NCI-H526 (cell line): ENCODE data around the gene GATM.
"Not testable (repeated sequence)": the region's sequence is repeated elsewhere in the genome, so short reads cannot be mapped to it uniquely, and the experiment has no call there.

Experiments used
- DNase-seq, 2 experiments: peaks; one replicate each; lab custom pipeline; 2025; lab: John Stamatoyannopoulos, UW

Gene GATM

GRCh38 chr15:45349623-45350022 is 28.7 kb downstream of the GATM start:
- no peak for DNase-seq

- no peak for DNase-seq
Observed at GRCh38 chr15:45347989-45348388, 30.4 kb downstream of the GATM start.

- DNase-seq, result no peak
Observed at GRCh38 chr15:45347033-45347432, 31.3 kb downstream of the GATM start.

GRCh38 chr15:45346381-45346780 is 32.0 kb downstream of the GATM start:
- DNase-seq, result no peak

- DNase-seq, result no peak
Observed at GRCh38 chr15:45343258-45343860, 35.0 kb downstream of the GATM start.

- DNase-seq, result no peak
Observed at GRCh38 chr15:45341790-45342189, 36.6 kb downstream of the GATM start.

- no peak for DNase-seq
Observed at GRCh38 chr15:45340429-45340828, 37.9 kb downstream of the GATM start.

- DNase-seq, result no peak
Observed at GRCh38 chr15:45338417-45338816, 39.9 kb downstream of the GATM start.

GRCh38 chr15:45337224-45337623 is 41.1 kb downstream of the GATM start:
- no peak for DNase-seq

GRCh38 chr15:45333550-45333949 is 44.8 kb downstream of the GATM start:
- peak; percentile 40 to 65 for DNase-seq

- no peak for DNase-seq
Observed at GRCh38 chr15:45332694-45333093, 45.6 kb downstream of the GATM start.

GRCh38 chr15:45331972-45332371 is 46.4 kb downstream of the GATM start:
- no peak for DNase-seq

GRCh38 chr15:45328663-45329062 is 49.7 kb downstream of the GATM start:
- no peak for DNase-seq

GRCh38 chr15:45326741-45327140 is 51.6 kb downstream of the GATM start:
- no peak for DNase-seq

- no peak for DNase-seq
Observed at GRCh38 chr15:45326280-45326679, 52.1 kb downstream of the GATM start.

- no peak for DNase-seq
Observed at GRCh38 chr15:45320581-45321205, 57.7 kb downstream of the GATM start.

GRCh38 chr15:45319472-45320214 is 58.7 kb downstream of the GATM start:
- DNase-seq, result no peak

- no peak for DNase-seq
Observed at GRCh38 chr15:45314960-45315359, 63.4 kb downstream of the GATM start.

GRCh38 chr15:45314117-45314516 is 64.2 kb downstream of the GATM start:
- not testable (repeated sequence) for DNase-seq
